Nephron (organoid): Measurements from ENCODE around the gene TLX1.

Experiments
- H3K27ac Mint-ChIP-seq, 3 experiments: 2 replicates each; pipeline ENCODE4 v1.8.0; 2020; ENCODE audit warnings: mixed read lengths in 3 of 3, mild to moderate bottlenecking in 2 of 3, moderate library complexity in 1 of 3
- H3K27me3 Mint-ChIP-seq: 2 replicates; pipeline ENCODE4 v1.8.0; 2021; ENCODE audit warnings: low read depth, mild to moderate bottlenecking, moderate library complexity, mixed read lengths
- H3K36me3 Mint-ChIP-seq: 2 replicates; pipeline ENCODE4 v1.8.0; 2020; ENCODE audit warnings: low read depth, mixed read lengths
- H3K4me1 Mint-ChIP-seq: 2 replicates; pipeline ENCODE4 v1.8.0; 2020; ENCODE audit warnings: mixed read lengths
- H3K4me3 Mint-ChIP-seq, 3 experiments: 2 replicates each; pipeline ENCODE4 v1.8.0; 2020; ENCODE audit warnings: mild to moderate bottlenecking in 3 of 3, mixed read lengths in 3 of 3, moderate library complexity in 2 of 3
- H3K9me3 Mint-ChIP-seq: 2 replicates; pipeline ENCODE4 v1.8.0; 2020; ENCODE audit warnings: mixed read lengths
- TF ChIP-seq, protein P1 (sequence below), 3 experiments: fragments of 200-600 bp; sonication (generic); IDR thresholded peaks; one replicate each; pipeline ENCODE4 v1.5.0; 2021; ENCODE audit warnings: antibody characterized with exemption in 3 of 3; ENCODE audit not compliant: unreplicated experiment in 3 of 3

The TLX1 gene

DNA sequence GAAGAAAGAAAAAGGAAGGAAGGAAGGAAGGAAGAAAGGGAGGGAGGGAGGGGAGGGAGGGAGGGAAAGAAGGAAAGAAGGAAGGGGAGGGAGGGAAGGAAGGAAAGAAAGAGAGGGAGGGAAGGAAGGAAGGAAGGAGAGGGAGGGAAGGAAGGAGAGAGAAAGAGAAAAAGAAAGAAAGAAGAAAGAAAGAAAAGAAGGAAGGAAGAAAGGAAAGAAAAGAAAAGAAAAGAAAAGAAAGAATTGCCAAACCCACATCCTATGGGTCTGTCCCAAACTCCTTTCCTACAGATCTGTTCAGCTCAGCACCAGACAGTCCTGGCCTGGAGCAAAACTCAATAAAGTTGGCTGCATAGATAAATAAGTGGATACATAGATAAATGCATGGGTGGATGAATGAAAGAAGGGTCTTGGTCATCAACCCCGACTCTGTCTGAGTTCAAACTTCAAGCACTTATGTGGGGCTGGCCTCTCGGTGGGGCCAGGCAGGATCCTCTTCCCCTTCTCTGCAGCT is 17.2 kb upstream of the TLX1 start:
- Mint-ChIP-seq H3K27me3 (peaks cover 82% of the 10 kb centered on the region), H3K4me1 (peaks cover 12% of the 10 kb centered on the region), H3K4me3 (no peak overlapping the region), H3K36me3 (no peaks in the 10 kb centered on the region), H3K9me3 (no peaks in the 10 kb centered on the region), H3K27ac (no peak overlapping the region)
- TF ChIP-seq, protein P1, sequence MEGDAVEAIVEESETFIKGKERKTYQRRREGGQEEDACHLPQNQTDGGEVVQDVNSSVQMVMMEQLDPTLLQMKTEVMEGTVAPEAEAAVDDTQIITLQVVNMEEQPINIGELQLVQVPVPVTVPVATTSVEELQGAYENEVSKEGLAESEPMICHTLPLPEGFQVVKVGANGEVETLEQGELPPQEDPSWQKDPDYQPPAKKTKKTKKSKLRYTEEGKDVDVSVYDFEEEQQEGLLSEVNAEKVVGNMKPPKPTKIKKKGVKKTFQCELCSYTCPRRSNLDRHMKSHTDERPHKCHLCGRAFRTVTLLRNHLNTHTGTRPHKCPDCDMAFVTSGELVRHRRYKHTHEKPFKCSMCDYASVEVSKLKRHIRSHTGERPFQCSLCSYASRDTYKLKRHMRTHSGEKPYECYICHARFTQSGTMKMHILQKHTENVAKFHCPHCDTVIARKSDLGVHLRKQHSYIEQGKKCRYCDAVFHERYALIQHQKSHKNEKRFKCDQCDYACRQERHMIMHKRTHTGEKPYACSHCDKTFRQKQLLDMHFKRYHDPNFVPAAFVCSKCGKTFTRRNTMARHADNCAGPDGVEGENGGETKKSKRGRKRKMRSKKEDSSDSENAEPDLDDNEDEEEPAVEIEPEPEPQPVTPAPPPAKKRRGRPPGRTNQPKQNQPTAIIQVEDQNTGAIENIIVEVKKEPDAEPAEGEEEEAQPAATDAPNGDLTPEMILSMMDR (IDR thresholded peaks at IDR 0.05; ENCODE audit: unreplicated experiment in 3 of 3), result no peak

DNA sequence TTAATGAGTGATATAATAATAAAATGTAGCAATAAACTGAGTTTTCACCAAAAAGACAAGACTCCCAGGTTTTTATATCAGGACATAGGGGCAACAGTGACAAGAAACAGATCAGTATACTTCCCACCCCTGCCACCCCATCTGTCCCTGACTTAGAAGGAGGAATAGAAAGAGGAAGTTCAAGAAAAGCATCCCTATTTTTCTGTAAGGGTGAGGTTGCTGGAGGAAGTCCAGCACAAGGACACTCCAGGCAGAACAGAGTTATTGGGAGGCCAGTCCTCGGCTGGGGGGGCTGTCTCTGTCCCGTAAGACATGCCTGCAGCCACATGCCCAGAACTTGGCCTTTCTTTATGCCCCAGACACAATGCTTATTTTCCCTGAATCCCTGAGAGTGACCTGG is 16.5 kb upstream of the TLX1 start:
- Mint-ChIP-seq H3K27ac (no peak overlapping the region), H3K9me3 (no peaks in the 10 kb centered on the region), H3K4me1 (peaks cover 12% of the 10 kb centered on the region), H3K27me3 (peaks cover 83% of the 10 kb centered on the region), H3K36me3 (no peaks in the 10 kb centered on the region), H3K4me3 (no peak overlapping the region)
- TF ChIP-seq, protein P1 (IDR thresholded peaks at IDR 0.05; ENCODE audit: unreplicated experiment in 3 of 3), result no peak

DNA sequence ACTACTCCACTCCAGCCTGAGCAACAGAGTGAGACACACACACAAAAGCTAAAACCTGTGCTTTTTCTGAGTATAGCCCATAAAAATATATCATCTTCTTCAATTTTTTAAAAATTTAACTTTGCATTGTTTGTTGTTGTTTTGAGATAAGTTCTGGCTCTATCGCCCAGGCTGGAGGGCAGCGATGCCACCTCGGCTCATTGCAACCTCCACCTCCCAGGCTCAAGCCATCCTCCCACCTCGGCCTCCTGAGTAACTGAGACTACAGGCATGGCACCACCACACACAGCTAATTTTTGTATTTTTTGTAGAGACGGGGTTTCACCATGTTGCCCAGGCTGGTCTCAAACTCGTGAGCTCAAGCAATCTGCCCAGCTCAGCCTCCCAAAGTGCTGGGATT is 14.3 kb upstream of the TLX1 start:
- peaks cover 89% of the 10 kb centered on the region for H3K27me3 Mint-ChIP-seq
- TF ChIP-seq, protein P1 (IDR thresholded peaks at IDR 0.05; ENCODE audit: unreplicated experiment in 3 of 3), result no peak
- H3K4me3 Mint-ChIP-seq, result no peak overlapping the region
- no peak overlapping the region for H3K27ac Mint-ChIP-seq
- no peaks in the 10 kb centered on the region for H3K9me3 Mint-ChIP-seq
- no peaks in the 10 kb centered on the region for H3K36me3 Mint-ChIP-seq
- peaks cover 24% of the 10 kb centered on the region for H3K4me1 Mint-ChIP-seq

DNA sequence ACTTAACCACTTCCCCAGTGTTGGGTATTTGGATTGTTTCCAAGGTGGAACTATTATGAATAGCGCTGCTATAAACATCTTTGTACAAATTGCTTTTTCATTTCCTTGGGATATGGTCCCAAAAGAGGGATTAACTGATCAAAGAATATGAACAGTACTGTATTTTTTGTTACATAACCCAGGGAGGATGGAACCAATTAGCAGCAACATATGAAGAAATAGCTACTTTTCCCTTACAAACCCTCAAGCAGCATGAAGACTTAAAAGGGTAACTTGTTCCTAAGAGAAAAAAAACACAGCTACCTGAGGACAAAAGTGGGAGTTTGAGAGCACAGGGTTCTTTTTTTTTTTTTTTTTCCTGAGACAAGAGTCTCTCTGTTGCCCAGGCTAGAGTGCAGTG is 13.1 kb upstream of the TLX1 start:
- Mint-ChIP-seq H3K27ac (no peak overlapping the region), H3K36me3 (no peaks in the 10 kb centered on the region), H3K4me1 (peaks cover 23% of the 10 kb centered on the region), H3K27me3 (peaks cover 92% of the 10 kb centered on the region), H3K4me3 (no peak overlapping the region), H3K9me3 (no peaks in the 10 kb centered on the region)
- TF ChIP-seq, protein P1 (IDR thresholded peaks at IDR 0.05; ENCODE audit: unreplicated experiment in 3 of 3), result no peak

DNA sequence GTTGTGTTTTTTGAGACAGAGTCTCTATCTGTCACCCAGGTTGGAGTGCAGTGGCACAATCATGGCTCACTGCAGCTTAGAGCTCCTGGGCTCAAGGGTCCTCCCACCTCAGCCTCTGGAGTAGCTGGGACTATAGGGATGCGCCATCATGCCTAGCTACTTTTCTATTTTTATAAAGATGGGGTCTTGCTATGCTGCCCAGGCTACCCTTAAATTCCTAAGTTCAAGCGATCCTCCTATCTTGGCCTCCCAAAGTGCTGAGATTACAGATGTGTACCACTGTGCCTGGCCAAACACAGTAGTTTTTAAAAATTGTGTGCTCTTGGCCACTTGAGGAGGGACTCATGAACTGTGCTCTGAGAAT is 10.6 kb upstream of the TLX1 start:
- H3K4me3 Mint-ChIP-seq, result peak overlapping the region; percentile 71 to 76 (median 72)
- peaks cover 24% of the 10 kb centered on the region for H3K4me1 Mint-ChIP-seq
- no peak overlapping the region for H3K27ac Mint-ChIP-seq
- TF ChIP-seq, protein P1 (IDR thresholded peaks at IDR 0.05; ENCODE audit: unreplicated experiment in 3 of 3), result no peak
- H3K9me3 Mint-ChIP-seq, result no peaks in the 10 kb centered on the region
- H3K36me3 Mint-ChIP-seq, result no peaks in the 10 kb centered on the region
- H3K27me3 Mint-ChIP-seq, result peaks cover 98% of the 10 kb centered on the region

DNA sequence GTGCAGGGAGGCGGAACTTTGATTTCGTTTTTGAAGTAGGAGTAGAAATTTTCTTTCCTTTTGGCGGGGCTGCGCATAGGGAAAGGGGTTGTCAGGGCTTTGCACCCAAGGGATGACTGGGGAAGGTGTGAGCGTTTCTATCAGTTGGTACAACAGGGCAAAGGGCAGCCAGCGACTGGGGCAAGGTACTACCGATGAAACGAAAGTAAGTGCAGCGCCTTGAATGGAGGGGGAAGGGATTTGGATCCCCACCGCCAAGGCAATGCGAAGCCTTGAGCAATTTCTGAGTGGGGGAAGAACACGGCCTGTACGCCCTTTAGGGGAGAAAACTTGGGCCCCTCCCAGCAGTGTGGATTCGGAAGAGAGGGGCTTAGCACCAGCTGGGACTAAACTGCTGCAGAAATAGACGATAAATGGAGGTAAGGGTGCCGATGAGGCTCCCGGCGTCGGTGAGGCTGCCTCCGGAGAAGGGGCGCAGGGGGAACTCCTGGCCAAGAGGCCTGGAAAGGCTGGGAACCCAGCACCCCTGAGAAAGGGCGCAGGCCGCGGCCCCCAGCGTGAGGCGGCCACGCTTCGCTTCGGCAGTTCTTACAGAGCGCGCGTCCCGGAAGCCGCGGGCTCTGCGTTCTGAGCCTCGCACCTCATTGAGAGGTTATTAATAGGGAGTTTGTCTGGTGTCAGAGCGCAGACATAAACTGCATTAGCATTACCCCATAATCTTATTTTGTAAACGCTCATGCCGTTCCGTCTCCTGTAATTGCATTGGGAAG is 10.0 kb upstream of the TLX1 start:
- Mint-ChIP-seq H3K27ac (no peak overlapping the region), H3K27me3 (peaks cover 100% of the 10 kb centered on the region), H3K36me3 (no peaks in the 10 kb centered on the region), H3K4me1 (peaks cover 24% of the 10 kb centered on the region), H3K9me3 (no peaks in the 10 kb centered on the region), H3K4me3 (peak overlapping the region; percentile 71 to 76 (median 72))
- TF ChIP-seq, protein P1 (IDR thresholded peaks at IDR 0.05; ENCODE audit: unreplicated experiment in 3 of 3), result no peak
